AG10803 (cell line): ENCODE measurements around the gene UFL1.

Source experiments
- DNase-seq: peaks from one replicate; pipeline ENCODE4 v3.0.0; 2010; ENCODE audit warnings: low read depth
- H3K4me3 ChIP-seq: 2 replicates; pipeline ENCODE4 v1.5.1; 2011; ENCODE audit warnings: mild to moderate bottlenecking, low read length, control low read depth
- TF ChIP-seq, protein P1 (sequence below): conservative IDR thresholded peaks from 2 replicates; pipeline ENCODE4 v1.5.1; 2011; ENCODE audit warnings: mild to moderate bottlenecking, low read length, control low read depth, inconsistent platforms

The UFL1 gene

DNA sequence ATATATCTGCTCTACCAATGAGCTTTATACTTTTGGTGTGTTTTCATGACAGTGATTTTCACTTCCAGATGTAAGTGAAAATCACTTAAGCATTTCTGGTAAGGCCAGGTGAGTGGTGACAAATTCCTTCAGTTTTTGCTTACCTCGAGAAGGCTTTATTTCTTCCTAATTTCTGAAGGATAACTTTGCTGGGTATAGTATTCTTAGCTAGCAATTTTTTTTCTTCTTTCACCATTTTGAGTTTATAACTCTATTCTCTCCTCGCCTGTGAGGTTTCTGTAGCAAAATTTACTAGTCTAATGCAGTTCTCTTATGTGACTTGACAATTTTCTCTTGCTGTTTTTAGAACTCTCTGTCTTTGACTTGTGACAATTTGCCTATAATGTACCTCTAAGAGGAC lies 48.4 kb downstream of the UFL1 start:
- no peak for DNase-seq
- TF ChIP-seq, protein P1, sequence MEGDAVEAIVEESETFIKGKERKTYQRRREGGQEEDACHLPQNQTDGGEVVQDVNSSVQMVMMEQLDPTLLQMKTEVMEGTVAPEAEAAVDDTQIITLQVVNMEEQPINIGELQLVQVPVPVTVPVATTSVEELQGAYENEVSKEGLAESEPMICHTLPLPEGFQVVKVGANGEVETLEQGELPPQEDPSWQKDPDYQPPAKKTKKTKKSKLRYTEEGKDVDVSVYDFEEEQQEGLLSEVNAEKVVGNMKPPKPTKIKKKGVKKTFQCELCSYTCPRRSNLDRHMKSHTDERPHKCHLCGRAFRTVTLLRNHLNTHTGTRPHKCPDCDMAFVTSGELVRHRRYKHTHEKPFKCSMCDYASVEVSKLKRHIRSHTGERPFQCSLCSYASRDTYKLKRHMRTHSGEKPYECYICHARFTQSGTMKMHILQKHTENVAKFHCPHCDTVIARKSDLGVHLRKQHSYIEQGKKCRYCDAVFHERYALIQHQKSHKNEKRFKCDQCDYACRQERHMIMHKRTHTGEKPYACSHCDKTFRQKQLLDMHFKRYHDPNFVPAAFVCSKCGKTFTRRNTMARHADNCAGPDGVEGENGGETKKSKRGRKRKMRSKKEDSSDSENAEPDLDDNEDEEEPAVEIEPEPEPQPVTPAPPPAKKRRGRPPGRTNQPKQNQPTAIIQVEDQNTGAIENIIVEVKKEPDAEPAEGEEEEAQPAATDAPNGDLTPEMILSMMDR, result no peak
- H3K4me3 ChIP-seq, result no peak overlapping the region

DNA sequence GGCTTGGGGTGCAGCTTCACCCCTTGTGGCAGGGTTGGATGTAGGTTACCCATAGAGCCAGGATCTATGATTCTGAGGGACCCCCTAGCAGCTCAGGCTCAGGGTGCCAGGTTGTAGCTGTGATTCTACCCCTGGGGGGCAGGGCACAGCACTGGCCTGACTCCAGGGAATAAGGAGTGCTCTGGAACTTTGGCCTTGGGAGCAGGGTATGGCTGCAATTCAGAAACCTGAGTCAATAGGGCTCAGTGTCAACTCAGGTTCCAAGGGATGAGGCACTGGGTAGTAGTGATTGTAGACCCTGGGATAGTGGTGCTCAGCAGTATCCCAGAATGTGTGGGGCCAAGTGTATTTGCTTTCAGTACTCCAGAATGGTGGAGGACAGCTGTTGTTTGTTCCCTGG lies 49.9 kb downstream of the UFL1 start:
- no peak for DNase-seq
- TF ChIP-seq, protein P1, result no peak

DNA sequence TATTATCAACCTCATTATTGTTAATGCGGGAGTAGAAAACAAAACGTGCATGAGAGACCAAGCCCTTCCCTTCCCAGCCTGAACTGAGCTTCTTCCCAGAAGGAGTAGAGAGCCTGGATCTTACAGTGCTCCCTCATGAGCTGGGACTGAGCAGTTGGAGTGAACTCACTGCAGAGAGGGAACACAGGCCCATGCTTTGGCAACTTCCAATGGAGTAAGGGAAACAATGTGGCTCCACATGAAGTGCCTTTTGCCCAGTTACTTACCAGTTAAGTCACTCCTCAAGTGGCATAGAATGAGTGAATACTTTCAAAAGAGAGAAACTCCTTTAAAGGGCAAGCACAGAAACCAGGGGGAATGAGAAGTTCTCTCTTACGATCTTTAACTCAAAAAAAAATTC lies 53.8 kb downstream of the UFL1 start:
- TF ChIP-seq, protein P1, result no peak
- no peak overlapping the region for H3K4me3 ChIP-seq
- DNase-seq, result no peak

More for the DNA sequence above, 49.9 kb downstream of the UFL1 start:
- H3K4me3 ChIP-seq, result no peak overlapping the region

DNA sequence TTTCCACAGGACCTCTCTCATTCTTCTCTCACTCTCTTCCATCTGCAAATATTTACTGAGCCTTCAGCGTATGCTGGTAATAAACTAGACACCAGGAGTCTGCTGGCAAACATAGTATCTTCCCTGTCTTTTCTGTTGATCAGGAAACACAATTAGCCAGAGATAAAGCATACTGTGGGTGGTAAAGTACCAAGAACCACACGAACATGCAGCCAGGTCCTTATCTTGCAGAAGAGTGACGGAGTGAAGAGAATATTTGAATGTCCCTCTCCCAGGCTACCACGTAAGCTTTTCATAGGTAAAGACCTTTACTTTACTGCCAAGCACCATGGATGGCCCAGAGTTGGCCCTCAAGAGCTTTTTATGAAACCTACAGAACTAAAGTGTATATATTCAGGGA lies 54.6 kb downstream of the UFL1 start:
- TF ChIP-seq, protein P1, result no peak
- no peak for DNase-seq

DNA sequence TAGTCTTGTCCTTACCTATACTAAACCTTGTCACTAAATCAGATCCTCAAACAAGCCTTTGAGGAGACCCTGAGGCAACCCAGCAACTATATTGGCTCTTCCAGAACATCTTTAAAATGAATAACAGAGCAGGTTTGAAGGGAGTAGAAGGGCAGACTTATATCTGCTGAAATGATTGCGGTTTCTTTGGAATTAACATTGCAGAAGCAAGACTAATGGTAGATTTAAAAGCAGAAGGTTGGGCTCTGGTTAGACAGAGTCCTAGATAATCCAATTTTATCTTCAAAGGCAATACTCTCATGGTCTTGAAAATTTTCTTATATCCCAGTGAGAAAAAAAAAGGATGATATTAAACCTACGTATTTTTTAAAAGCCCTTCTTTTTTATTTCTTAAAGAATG lies 60.4 kb downstream of the UFL1 start:
- no peak overlapping the region for H3K4me3 ChIP-seq
- TF ChIP-seq, protein P1, result no peak
- DNase-seq, result no peak

More for the DNA sequence above, 54.6 kb downstream of the UFL1 start:
- no peak overlapping the region for H3K4me3 ChIP-seq

DNA sequence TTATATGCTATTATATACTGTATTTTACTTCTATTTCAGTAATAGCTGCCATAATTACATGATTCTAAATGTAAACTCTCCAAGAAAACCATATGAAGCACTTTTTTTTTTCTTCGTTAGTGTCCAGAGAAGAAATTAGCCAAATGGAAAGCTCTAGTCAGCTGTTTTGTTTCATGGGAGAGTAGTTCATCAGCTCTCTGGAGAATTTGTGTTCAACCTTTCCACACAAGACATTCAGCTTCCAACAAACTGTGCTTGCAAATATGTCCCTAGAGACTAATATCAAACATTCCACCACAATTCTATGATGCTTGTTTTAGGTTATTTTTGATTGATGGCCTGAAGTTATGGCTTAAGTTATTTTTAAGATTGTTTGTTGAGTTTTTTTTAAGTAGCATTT lies 60.8 kb downstream of the UFL1 start:
- TF ChIP-seq, protein P1, result no peak
- no peak overlapping the region for H3K4me3 ChIP-seq
- no peak for DNase-seq

DNA sequence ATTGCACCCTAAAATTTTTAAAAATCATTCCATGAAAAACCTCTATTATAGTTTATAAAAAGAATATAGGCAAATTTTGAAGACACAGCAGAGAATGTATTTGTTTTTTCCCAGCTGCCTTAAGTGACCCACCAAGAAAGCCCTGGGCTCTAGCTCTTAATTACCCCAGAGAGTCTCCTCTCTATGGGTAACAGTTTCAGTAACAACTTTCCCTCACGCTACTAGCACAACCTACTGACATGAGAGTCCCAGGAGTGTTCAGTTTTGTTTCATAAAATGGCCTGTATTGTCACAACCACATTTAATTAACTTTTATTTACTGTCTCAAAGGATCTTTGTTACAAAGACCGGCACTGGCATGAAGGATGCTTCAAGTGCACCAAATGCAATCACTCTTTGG lies 82.8 kb downstream of the UFL1 start:
- no peak overlapping the region for H3K4me3 ChIP-seq
- TF ChIP-seq, protein P1, result no peak
- no peak for DNase-seq
